GM10266 (cell line): Measurements from ENCODE around the gene CACNA2D2.

ENCODE experiments used
- DNase-seq: peaks from one replicate; pipeline ENCODE4 v3.0.0; 2012; ENCODE audit errors: extremely low spot score
- TF ChIP-seq, protein P1 (sequence below): IDR thresholded peaks from 2 replicates; pipeline ENCODE4 v1.5.1; 2012; ENCODE audit warnings: mild to moderate bottlenecking, low read depth; ENCODE audit not compliant: control insufficient read depth, insufficient read depth; ENCODE audit errors: missing control alignments

The CACNA2D2 gene

DNA sequence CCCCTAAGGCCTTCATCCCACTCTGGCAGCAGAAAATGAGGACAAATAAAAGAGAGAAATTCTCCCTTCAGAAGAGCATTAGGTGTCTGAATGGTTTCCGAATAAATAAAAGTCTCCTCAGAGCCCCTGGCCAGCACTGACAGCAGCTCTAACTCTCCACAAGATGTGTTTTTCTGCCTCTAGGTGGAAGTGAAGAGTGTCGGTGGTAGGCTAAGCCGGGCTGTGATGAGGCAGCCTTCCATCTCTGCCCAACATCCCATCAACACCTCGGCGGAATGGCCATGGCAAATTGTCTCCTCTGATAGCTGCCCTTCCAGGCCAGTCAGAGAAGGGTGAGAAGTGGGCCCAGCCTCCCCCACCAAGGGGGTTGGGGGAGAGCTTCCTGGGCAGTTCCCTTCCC is 6.3 kb upstream of the CACNA2D2 start:
- no peak for DNase-seq
- TF ChIP-seq, protein P1, sequence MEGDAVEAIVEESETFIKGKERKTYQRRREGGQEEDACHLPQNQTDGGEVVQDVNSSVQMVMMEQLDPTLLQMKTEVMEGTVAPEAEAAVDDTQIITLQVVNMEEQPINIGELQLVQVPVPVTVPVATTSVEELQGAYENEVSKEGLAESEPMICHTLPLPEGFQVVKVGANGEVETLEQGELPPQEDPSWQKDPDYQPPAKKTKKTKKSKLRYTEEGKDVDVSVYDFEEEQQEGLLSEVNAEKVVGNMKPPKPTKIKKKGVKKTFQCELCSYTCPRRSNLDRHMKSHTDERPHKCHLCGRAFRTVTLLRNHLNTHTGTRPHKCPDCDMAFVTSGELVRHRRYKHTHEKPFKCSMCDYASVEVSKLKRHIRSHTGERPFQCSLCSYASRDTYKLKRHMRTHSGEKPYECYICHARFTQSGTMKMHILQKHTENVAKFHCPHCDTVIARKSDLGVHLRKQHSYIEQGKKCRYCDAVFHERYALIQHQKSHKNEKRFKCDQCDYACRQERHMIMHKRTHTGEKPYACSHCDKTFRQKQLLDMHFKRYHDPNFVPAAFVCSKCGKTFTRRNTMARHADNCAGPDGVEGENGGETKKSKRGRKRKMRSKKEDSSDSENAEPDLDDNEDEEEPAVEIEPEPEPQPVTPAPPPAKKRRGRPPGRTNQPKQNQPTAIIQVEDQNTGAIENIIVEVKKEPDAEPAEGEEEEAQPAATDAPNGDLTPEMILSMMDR = no peak

DNA sequence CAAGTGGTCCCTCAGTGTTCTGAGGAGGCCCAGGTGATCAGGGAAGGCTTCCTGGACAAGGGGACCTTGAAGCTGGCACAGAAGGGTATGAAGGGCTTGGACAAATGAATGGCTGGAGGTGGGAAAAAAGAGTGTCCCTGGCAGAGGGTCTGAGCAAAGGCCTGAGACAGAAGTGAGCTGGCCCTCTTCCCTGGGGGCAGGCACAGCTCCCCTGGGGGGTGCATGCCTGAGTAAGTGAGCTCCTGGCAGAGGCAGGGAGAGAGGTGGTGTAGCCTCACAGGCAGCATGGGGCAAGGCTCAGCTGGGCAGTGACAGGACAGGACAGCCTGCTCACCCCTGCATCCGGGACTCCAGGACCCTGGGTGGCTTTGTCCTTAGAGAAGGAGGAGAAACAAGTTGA is 5.4 kb upstream of the CACNA2D2 start:
- TF ChIP-seq, protein P1 = no peak
- no peak for DNase-seq

DNA sequence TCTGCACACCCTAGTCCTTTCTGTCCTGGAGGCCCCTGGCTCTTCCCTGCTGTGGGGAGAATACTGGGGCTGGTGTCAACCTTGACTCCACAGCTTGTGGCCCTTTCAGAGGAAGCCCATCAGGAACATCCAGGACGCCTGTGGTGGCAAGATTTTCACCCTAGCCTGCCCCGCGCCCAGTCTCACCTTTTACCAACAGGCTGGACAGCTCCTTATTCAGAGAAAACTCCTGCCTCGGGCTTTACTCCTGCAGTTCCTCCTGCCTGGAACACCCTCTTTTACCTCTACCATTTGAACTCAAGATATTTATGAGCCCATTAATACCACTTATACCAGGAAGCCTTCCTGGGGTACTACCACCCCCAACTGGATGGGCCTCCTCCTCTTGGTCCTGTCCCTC is 2.7 kb upstream of the CACNA2D2 start:
- TF ChIP-seq, protein P1 = no peak
- no peak for DNase-seq

DNA sequence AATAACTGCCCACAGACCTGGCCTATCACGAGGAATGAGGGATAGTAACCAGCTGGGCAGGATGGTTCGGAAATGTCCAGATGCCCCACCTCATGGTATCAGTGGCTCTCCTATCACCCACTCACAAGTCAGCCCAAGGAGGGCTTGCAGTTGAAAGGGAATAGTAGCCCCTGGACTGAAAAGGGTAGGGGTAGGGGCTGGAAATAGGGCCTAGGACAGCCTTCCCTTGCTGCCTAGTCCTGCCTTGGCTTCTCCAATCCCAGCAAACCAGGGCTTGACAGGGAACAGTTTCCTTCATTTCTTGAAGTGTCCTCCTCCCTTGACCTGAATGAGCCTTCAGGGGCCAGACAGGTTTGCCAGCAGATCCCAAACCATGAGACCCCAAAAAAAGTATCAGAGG is 1.2 kb upstream of the CACNA2D2 start:
- TF ChIP-seq, protein P1 = no peak
- no peak for DNase-seq

DNA sequence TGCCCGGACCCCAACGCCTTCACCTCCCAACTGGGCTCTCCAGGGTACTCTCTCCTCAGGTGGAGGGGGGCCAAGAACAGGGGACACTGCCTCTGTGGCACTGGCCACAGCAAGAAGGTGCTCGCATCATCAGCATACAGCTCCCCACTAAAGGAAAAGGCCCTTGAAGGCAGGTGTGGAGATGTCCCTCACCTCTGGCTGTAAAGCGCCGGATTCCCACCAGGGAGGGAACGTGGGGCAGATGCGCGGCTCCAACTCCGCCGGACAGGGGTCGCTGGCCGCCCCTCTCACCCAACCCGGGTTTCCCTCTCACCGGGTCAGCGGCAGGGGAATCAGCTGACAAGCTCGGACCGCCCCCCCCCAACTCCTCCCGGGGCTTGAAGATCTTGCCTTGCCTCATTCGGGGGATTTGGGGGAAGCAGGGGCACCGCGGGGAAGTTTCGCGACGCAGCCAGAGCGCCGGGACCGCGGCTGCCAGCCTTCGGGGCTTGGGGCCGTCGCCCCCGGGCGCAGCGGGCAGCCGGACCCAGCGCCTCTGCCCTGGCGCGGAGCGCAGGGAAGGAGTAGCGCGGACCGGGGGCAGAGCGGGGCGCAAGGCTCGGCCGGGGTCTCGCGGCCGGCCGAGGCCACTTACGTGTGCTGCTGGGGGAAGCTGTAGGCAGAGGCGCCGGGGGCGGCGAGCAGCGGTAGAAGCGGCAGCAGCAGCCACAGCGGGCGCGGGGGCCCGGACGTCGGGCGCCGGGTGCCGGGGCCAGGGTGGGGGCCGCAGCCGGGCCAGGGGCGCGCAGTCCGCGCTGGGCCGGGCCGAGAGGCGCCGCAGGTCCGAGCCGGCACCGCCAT is 630 bp downstream of the CACNA2D2 start:
- TF ChIP-seq, protein P1 = no peak
- no peak for DNase-seq

DNA sequence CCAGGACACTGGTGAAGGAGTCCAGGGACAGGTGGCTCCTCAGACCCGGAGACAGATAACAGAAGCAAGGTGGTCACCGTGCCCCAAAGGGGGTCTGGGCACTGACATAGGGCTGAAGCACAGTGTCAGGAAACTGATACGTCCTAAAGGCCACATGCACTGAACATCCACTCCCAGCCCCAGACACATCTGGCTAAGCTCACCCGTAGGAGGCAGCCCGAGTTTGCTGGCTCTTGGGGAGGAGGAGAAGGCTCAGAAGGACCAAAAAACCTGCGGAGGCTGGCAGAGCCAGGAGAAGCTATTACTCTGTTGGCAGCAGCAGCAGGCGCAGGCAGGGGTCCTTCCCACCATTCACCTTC is 1.2 kb downstream of the CACNA2D2 start:
- TF ChIP-seq, protein P1 = no peak
- no peak for DNase-seq

DNA sequence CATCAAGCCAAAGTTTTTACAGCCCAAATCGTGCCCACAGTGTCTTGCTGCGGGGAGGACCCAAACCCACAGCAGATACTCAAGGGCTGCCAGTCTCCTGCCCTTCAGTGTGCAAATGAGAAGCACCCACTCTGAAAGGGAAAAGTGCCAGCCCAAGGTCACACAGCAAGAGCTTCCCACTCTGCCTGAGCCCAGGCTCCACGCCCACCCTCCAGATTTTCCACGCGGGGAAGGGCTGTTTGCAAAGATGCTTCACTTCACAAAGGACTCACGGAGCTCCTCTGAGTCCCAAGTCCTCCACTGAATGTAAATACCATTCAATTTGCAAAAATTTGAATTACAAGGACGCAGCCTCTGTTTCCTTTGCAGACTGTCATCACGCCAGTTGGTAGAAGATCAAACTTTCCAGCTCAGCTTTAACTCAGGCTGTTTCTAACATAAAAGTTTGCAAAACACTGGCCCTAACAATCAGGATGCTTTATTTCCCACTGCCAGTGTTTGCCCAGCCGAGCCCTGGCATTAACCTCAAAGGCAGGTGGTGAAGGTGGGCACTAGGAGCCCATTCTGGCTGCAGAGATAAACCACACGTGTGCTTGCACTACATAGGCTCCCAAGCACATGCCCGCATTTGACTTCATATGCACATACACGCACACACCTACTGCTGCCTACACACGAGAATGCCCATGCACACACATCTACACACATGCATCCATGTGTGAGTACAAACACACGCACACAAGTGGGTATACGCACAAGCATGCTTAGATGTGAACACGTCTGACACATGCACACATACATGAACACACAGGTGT is 7.6 kb downstream of the CACNA2D2 start:
- TF ChIP-seq, protein P1 = no peak
- no peak for DNase-seq
